Ovary (tissue), 9 donors: Measurements from ENCODE around the gene LIPT2. TPM values are rescaled to one million over a fixed set of nuclear protein-coding genes. Genes with fewer than 3 reads are reported as not detected.

Experiments
- DNase-seq, 5 donors: peaks; one replicate each; pipeline ENCODE4 v3.0.0-alpha.2; 2019 to 2020
- H3K27ac ChIP-seq, 2 donors: fragments of 200-600 bp; one replicate each; pipeline versions ENCODE4 v1.5.1 to v1.8.0; 2019 to 2022
- H3K27me3 ChIP-seq: fragments of 200-600 bp; one replicate; pipeline ENCODE4 v1.8.0; 2022
- H3K36me3 ChIP-seq: fragments of 200-600 bp; sonication (generic); one replicate; pipeline ENCODE4 v1.5.1; 2019
- H3K4me1 ChIP-seq: one replicate; pipeline ENCODE4 v1.8.1; 2013; ENCODE audit warnings: mild to moderate bottlenecking, moderate library complexity; ENCODE audit not compliant: insufficient read depth
- H3K4me3 ChIP-seq: fragments of 200-600 bp; sonication (generic); one replicate; pipeline ENCODE4 v1.5.1; 2017
- H3K9me3 ChIP-seq, 2 donors: fragments of 200-600 bp in 1 of 2; sonication (generic) in 1 of 2; one replicate each; pipeline versions ENCODE4 v1.5.1 to v1.8.1; 2013 to 2019; ENCODE audit warnings: mild to moderate bottlenecking in 1 of 2, moderate library complexity in 1 of 2
- CTCF ChIP-seq, 3 donors: fragments of 450-650 bp in 2 of 3; fragments of 200-600 bp in 1 of 3; IDR thresholded peaks; one replicate each; pipeline versions ENCODE4 v1.5.1 to v1.8.0; 2016 to 2022; ENCODE audit warnings: antibody characterized with exemption in 3 of 3, mild to moderate bottlenecking in 1 of 3
- EP300 ChIP-seq: sonication (generic); formaldehyde crosslinking; IDR thresholded peaks from one replicate; pipeline ENCODE4 v1.6.1; 2017; ENCODE audit warnings: antibody characterized with exemption
- POLR2A ChIP-seq: fragments of 450-650 bp; IDR thresholded peaks from one replicate; pipeline ENCODE4 v1.6.1; 2017; ENCODE audit warnings: antibody characterized with exemption, mild to moderate bottlenecking, moderate library complexity
- WGBS, 3 donors: extraction: QIAGEN DNeasy Blood & Tissue Kit in 1 of 3; methylation state at CpG; one replicate each; pipeline versions ENCODE4 v1.1.5 to v1.1.7; 2013 to 2017; 5-methylcytosine and 5-hydroxymethylcytosine counted together
- intact Hi-C, 4 donors: fragments of 100-400 bp; cut with DNase I; formaldehyde crosslinking; loops; one replicate each; pipeline versions ENCODE4 v1.11.0 to v1.15.1; 2022 to 2023
- polyA plus RNA-seq, 2 donors: library from polyadenylated mRNA; stranded (reverse); fragments of 200-250 nt in 1 of 2; fragments of 350-450 nt in 1 of 2; fragmentation: Illumina TruSeq in 1 of 2; extraction: RNeasy Lipid Tissue Mini Kit (QIAGEN cat#74804) in 1 of 2; gene quantifications; one replicate each; pipeline ENCODE4 v1.2.3, GENCODE V29; 2013 to 2014
- total RNA-seq, 7 donors: library from RNA; depleted of rRNA in 2 of 7; stranded (reverse); fragments of >200 nt in 2 of 7; fragmentation: NEBNext Ultra II Directional in 3 of 7; extraction: Animal tissue kit (Norgen Biotek cat#: 25700) in 3 of 7; gene quantifications; one replicate each; pipeline versions ENCODE4 v1.1.0 to v1.2.4, GENCODE V29; 2016 to 2023
- donor health status: DM: no; HTN: no; CAD: no; lungs with moderate emphysema.
- donor health status: DM: no; HTN: no; CAD: no.
- donor health status: Bipolar disorder and iron deficiency.
- donor health status: DM: yes; HTN: yes; CAD: no.
- donor health status: DM: no; HTN: no; CAD: no.
- donor health status: DM: yes; HTN: yes; CAD: no.

The LIPT2 gene
- total and polyA plus RNA-seq, 9 donors, result 3.4 to 9.2 (median 5.6) TPM

GRCh38 chr11:74506823-74507222, 13.3 kb upstream of the LIPT2 start:
- H3K4me1 ChIP-seq, result no peaks in the 10 kb centered on the region
- no peaks in the 10 kb centered on the region for H3K36me3 ChIP-seq
- no peak for TF ChIP-seq CTCF (IDR thresholded peaks at IDR 0.05)
- no peak for TF ChIP-seq POLR2A
- no peak for TF ChIP-seq EP300
- intact Hi-C loops, result no loop called here
- H3K27ac ChIP-seq, result no peak overlapping the region
- H3K27me3 ChIP-seq, result no peaks in the 10 kb centered on the region
- H3K9me3 ChIP-seq, result no peaks in the 10 kb centered on the region
- 79 to 94% (median 83%) methylated on average over 1 of the region's 1 CpG for WGBS, 3 donors
- no peak for DNase-seq
- no peak overlapping the region for H3K4me3 ChIP-seq

DNA sequence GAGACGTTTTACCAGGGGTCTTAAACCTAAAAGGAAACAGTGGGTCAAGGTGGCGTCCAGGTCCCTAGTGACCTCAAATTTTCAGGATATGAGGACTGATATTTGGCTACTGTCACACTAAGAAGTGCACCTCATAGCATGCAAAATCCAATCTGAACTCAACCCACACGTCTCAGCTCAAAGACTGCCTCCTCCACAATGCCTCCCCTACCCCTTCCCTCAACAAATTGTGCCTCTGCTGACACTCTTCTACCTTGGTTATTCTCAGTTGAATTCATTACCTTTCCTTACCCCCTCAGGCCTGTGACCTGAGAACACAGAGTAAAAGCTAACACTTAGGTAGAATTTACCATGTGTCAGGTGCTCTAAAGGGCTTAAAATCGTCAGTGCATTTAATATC, 12.4 kb upstream of the LIPT2 start:
- no peaks in the 10 kb centered on the region for H3K36me3 ChIP-seq
- WGBS, 3 donors, result 80 to 82% (median 81%) methylated on average over 4 of the region's 4 CpGs
- intact Hi-C loops, result no loop called here

DNA sequence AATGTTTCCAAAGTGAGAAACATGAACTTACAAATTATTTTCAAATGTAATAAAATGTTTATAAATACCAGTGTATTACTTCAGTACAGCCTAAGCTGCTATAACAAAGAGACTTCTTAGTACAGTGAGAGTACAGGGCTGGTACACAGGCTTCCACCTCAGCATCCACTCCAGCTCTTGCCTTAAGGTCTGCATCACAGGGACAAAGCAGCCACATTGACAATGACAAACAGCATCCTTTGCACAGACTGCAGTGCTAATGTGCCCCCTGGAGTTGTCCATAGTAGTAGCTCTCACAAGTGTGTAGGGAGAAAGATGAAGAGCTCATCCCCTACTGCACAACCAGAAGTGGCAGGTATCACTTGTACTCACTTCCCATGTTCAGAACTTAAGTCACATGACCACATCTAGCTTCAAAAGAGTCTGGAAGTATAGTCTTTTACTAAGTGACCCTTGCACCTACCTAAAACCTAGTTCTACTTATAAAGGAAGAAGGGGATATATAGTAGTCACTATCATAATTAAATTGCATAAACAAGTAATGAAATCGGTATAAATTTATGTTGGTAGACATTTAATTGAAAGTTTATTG, 10.7 kb upstream of the LIPT2 start:
- whole genome bisulfite sequencing, 3 donors, result 94 to 98% (median 94%) methylated on average over 1 of the region's 1 CpG
- intact Hi-C loops, result no loop called here
- Histone ChIP-seq H3K4me1 (no peaks in the 10 kb centered on the region), H3K4me3 (no peak overlapping the region), H3K9me3 (no peaks in the 10 kb centered on the region), H3K27ac (no peak overlapping the region), H3K27me3 (no peaks in the 10 kb centered on the region), H3K36me3 (no peaks in the 10 kb centered on the region)
- TF ChIP-seq EP300 (no peak), POLR2A (no peak), CTCF (IDR thresholded peaks at IDR 0.05) (no peak)
- DNase-seq, result no peak

More for the DNA sequence above, 12.4 kb upstream of the LIPT2 start:
- no peaks in the 10 kb centered on the region for H3K27me3 ChIP-seq
- no peak for TF ChIP-seq EP300
- no peak for TF ChIP-seq CTCF (IDR thresholded peaks at IDR 0.05)
- no peak for TF ChIP-seq POLR2A
- no peak overlapping the region for H3K4me3 ChIP-seq
- H3K9me3 ChIP-seq, result no peaks in the 10 kb centered on the region
- no peaks in the 10 kb centered on the region for H3K4me1 ChIP-seq
- DNase-seq, result no peak
- no peak overlapping the region for H3K27ac ChIP-seq

- no peak for TF ChIP-seq POLR2A
- TF ChIP-seq CTCF (IDR thresholded peaks at IDR 0.05), result no peak
- no peak for TF ChIP-seq EP300
- H3K36me3 ChIP-seq, result no peaks in the 10 kb centered on the region
Observed at GRCh38 chr11:74494916-74495315, 1.4 kb upstream of the LIPT2 start.

More at GRCh38 chr11:74494916-74495315, 1.4 kb upstream of the LIPT2 start:
- no peaks in the 10 kb centered on the region for H3K9me3 ChIP-seq
- no peak overlapping the region for H3K4me3 ChIP-seq
- peaks cover 2% of the 10 kb centered on the region for H3K4me1 ChIP-seq
- DNase-seq, result no peak
- WGBS, 3 donors, result 85 to 91% (median 87%) methylated on average over 1 of the region's 1 CpG
- H3K27ac ChIP-seq, result no peak overlapping the region
- H3K27me3 ChIP-seq, result no peaks in the 10 kb centered on the region
- intact Hi-C loops, result no loop called here
